Activated CD4-positive, alpha-beta T cell treated with anti-CD3 and anti-CD28 coated beads, Interleukin-2, amount 10 ng/mL, durations not matched to agents 7 days and 5 days (primary cell): ENCODE results near the gene ANKRD22. TPM values are rescaled to one million over a fixed set of nuclear protein-coding genes. Genes with fewer than 3 reads are reported as not detected.
A peak's percentile ranks its signal among the peaks of the same experiment; 100 is the strongest.

Source experiments
- CTCF ChIA-PET: fragments of 350-600 bp; sonication (Branson Sonifier 250); formaldehyde crosslinking; loops from one replicate; lab custom pipeline; 2021; ENCODE audit warnings: antibody characterized with exemption; lab: Charles Lee
- POLR2A ChIA-PET: fragments of 350-600 bp; sonication (Branson Sonifier 250); formaldehyde crosslinking; loops from one replicate; lab custom pipeline; 2021; ENCODE audit warnings: antibody characterized with exemption; lab: Charles Lee
- DNase-seq: peaks from one replicate; pipeline ENCODE4 v3.0.0-alpha.2; 2020
- H3K27ac Mint-ChIP-seq: one replicate; pipeline ENCODE4 v1.8.0; 2021; ENCODE audit warnings: mild to moderate bottlenecking, moderate library complexity, mixed read lengths
- H3K27me3 Mint-ChIP-seq: one replicate; pipeline ENCODE4 v1.8.0; 2021; ENCODE audit warnings: mixed read lengths
- H3K36me3 Mint-ChIP-seq: one replicate; pipeline ENCODE4 v1.8.0; 2021; ENCODE audit warnings: low read depth, mixed read lengths
- H3K4me1 Mint-ChIP-seq: one replicate; pipeline ENCODE4 v1.8.0; 2021; ENCODE audit warnings: mixed read lengths
- H3K4me3 Mint-ChIP-seq: one replicate; pipeline ENCODE4 v1.8.0; 2021; ENCODE audit warnings: mild to moderate bottlenecking, moderate library complexity, mixed read lengths
- H3K9me3 Mint-ChIP-seq: one replicate; pipeline ENCODE4 v1.8.0; 2021; ENCODE audit warnings: mixed read lengths
- total RNA-seq, 2 experiments: library from RNA; stranded (reverse); gene quantifications; one replicate each; pipeline ENCODE4 v1.2.3, GENCODE V29; 2021

ANKRD22 gene
- total RNA-seq, 2 experiments from 2014 or later, result 0.17 to 0.48 TPM

GRCh38 chr10:88830643-88831268 lies 20.9 kb downstream of the ANKRD22 start:
- H3K36me3 Mint-ChIP-seq, result peaks cover 22% of the 10 kb centered on the region
- no peaks in the 10 kb centered on the region for H3K27me3 Mint-ChIP-seq
- peaks cover 69% of the 10 kb centered on the region for H3K4me1 Mint-ChIP-seq
- no peak for DNase-seq
- ChIA-PET POLR2A (no interaction called here), CTCF (interaction anchor here (1.2 to 2.6 kb wide), 3 partner anchors 10 to 104 kb away, joined by 3 to 11 read pairs (median 4); no protein-coding TSS in a partner anchor)
- peaks cover 18% of the 10 kb centered on the region for H3K9me3 Mint-ChIP-seq
- H3K27ac Mint-ChIP-seq, result no peak overlapping the region
- H3K4me3 Mint-ChIP-seq, result no peak overlapping the region

GRCh38 chr10:88828310-88828709 lies 23.3 kb downstream of the ANKRD22 start:
- DNase-seq, result no peak
- Mint-ChIP-seq H3K27ac (no peak overlapping the region), H3K4me1 (peaks cover 81% of the 10 kb centered on the region), H3K9me3 (peaks cover 24% of the 10 kb centered on the region), H3K27me3 (no peaks in the 10 kb centered on the region), H3K36me3 (peaks cover 24% of the 10 kb centered on the region), H3K4me3 (no peak overlapping the region)
- CTCF ChIA-PET, result interaction anchor here (0.7 to 2.3 kb wide), 6 partner anchors 8 to 201 kb away, joined by 3 to 15 read pairs (median 3); no protein-coding TSS in a partner anchor
- POLR2A ChIA-PET, result no interaction called here

- POLR2A ChIA-PET, result no interaction called here
- no peak overlapping the region for H3K27ac Mint-ChIP-seq
- DNase-seq, result no peak
- CTCF ChIA-PET, result interaction anchor here (1.1 to 2.3 kb wide), 8 partner anchors 9 to 202 kb away, joined by 3 to 15 read pairs (median 3); no protein-coding TSS in a partner anchor
- peaks cover 79% of the 10 kb centered on the region for H3K4me1 Mint-ChIP-seq
- H3K27me3 Mint-ChIP-seq, result no peaks in the 10 kb centered on the region
- H3K9me3 Mint-ChIP-seq, result peaks cover 28% of the 10 kb centered on the region
- H3K4me3 Mint-ChIP-seq, result no peak overlapping the region
- H3K36me3 Mint-ChIP-seq, result peaks cover 27% of the 10 kb centered on the region
Observed at GRCh38 chr10:88827671-88828070, 24.0 kb downstream of the ANKRD22 start.

- H3K9me3 Mint-ChIP-seq, result peaks cover 23% of the 10 kb centered on the region
- H3K36me3 Mint-ChIP-seq, result peaks cover 28% of the 10 kb centered on the region
- no peaks in the 10 kb centered on the region for H3K27me3 Mint-ChIP-seq
- DNase-seq, result no peak
- H3K4me1 Mint-ChIP-seq, result peaks cover 74% of the 10 kb centered on the region
- CTCF ChIA-PET, result interaction anchor here (1.0 to 2.3 kb wide), 5 partner anchors 10 to 108 kb away, joined by 3 to 15 read pairs (median 3); no protein-coding TSS in a partner anchor
- H3K27ac Mint-ChIP-seq, result peak overlapping the region; percentile 94
- H3K4me3 Mint-ChIP-seq, result no peak overlapping the region
- POLR2A ChIA-PET, result no interaction called here
Observed at GRCh38 chr10:88826388-88826787, 25.3 kb downstream of the ANKRD22 start.

GRCh38 chr10:88820748-88821401 lies 30.8 kb downstream of the ANKRD22 start:
- Mint-ChIP-seq H3K27ac (no peak overlapping the region), H3K4me3 (no peak overlapping the region), H3K36me3 (peaks cover 11% of the 10 kb centered on the region), H3K4me1 (peaks cover 45% of the 10 kb centered on the region), H3K9me3 (peaks cover 9% of the 10 kb centered on the region), H3K27me3 (no peaks in the 10 kb centered on the region)
- CTCF ChIA-PET, result interaction anchor here (0.6 to 3.9 kb wide), 3 partner anchors 10 to 172 kb away, joined by 3 to 17 read pairs (median 4); no protein-coding TSS in a partner anchor
- POLR2A ChIA-PET, result no interaction called here
- no peak for DNase-seq

GRCh38 chr10:88819290-88819689 lies 32.4 kb downstream of the ANKRD22 start:
- CTCF ChIA-PET, result no interaction called here
- DNase-seq, result no peak
- peaks cover 9% of the 10 kb centered on the region for H3K9me3 Mint-ChIP-seq
- POLR2A ChIA-PET, result no interaction called here
- H3K27me3 Mint-ChIP-seq, result no peaks in the 10 kb centered on the region
- no peak overlapping the region for H3K27ac Mint-ChIP-seq
- H3K4me3 Mint-ChIP-seq, result no peak overlapping the region
- H3K4me1 Mint-ChIP-seq, result peaks cover 41% of the 10 kb centered on the region
- H3K36me3 Mint-ChIP-seq, result peaks cover 9% of the 10 kb centered on the region

- H3K27ac Mint-ChIP-seq, result no peak overlapping the region
- peaks cover 7% of the 10 kb centered on the region for H3K27me3 Mint-ChIP-seq
- peaks cover 31% of the 10 kb centered on the region for H3K4me1 Mint-ChIP-seq
- H3K4me3 Mint-ChIP-seq, result no peak overlapping the region
- no peaks in the 10 kb centered on the region for H3K9me3 Mint-ChIP-seq
- peaks cover 1% of the 10 kb centered on the region for H3K36me3 Mint-ChIP-seq
- CTCF ChIA-PET, result interaction anchor here (0.7 kb wide), 1 partner anchor 85 kb away, joined by 3 read pairs; no protein-coding TSS in a partner anchor
- DNase-seq, result no peak
- POLR2A ChIA-PET, result no interaction called here
Observed at GRCh38 chr10:88813200-88813599, 38.4 kb downstream of the ANKRD22 start.

- H3K36me3 Mint-ChIP-seq, result no peaks in the 10 kb centered on the region
- CTCF ChIA-PET, result interaction anchor here (0.6 to 1.3 kb wide), 9 partner anchors 13 to 294 kb away, joined by 3 to 7 read pairs (median 3); no protein-coding TSS in a partner anchor
- POLR2A ChIA-PET, result no interaction called here
- peak; percentile 51 for DNase-seq
- H3K9me3 Mint-ChIP-seq, result no peaks in the 10 kb centered on the region
- no peak overlapping the region for H3K4me3 Mint-ChIP-seq
- H3K4me1 Mint-ChIP-seq, result peaks cover 17% of the 10 kb centered on the region
- H3K27me3 Mint-ChIP-seq, result peaks cover 12% of the 10 kb centered on the region
- no peak overlapping the region for H3K27ac Mint-ChIP-seq
Observed at GRCh38 chr10:88810196-88810961, 41.3 kb downstream of the ANKRD22 start.

GRCh38 chr10:88809621-88810020 lies 42.0 kb downstream of the ANKRD22 start:
- no peak for DNase-seq
- POLR2A ChIA-PET, result no interaction called here
- H3K9me3 Mint-ChIP-seq, result no peaks in the 10 kb centered on the region
- H3K36me3 Mint-ChIP-seq, result no peaks in the 10 kb centered on the region
- H3K27me3 Mint-ChIP-seq, result peaks cover 15% of the 10 kb centered on the region
- peaks cover 11% of the 10 kb centered on the region for H3K4me1 Mint-ChIP-seq
- CTCF ChIA-PET, result interaction anchor here (1.0 to 1.3 kb wide), 3 partner anchors 13 to 17 kb away, joined by 3 read pairs; no protein-coding TSS in a partner anchor
- no peak overlapping the region for H3K27ac Mint-ChIP-seq
- H3K4me3 Mint-ChIP-seq, result no peak overlapping the region

- CTCF ChIA-PET, result interaction anchor here (1.1 kb wide), 1 partner anchor 31 kb away, joined by 3 read pairs; no protein-coding TSS in a partner anchor
Observed at GRCh38 chr10:88805924-88806323, 45.7 kb downstream of the ANKRD22 start.

GRCh38 chr10:88805361-88805760 lies 46.3 kb downstream of the ANKRD22 start:
- H3K36me3 Mint-ChIP-seq, result no peaks in the 10 kb centered on the region
- no peaks in the 10 kb centered on the region for H3K9me3 Mint-ChIP-seq
- peaks cover 6% of the 10 kb centered on the region for H3K4me1 Mint-ChIP-seq
- no peak overlapping the region for H3K27ac Mint-ChIP-seq
- DNase-seq, result no peak
- CTCF ChIA-PET, result interaction anchor here (1.1 kb wide), 1 partner anchor 31 kb away, joined by 3 read pairs; no protein-coding TSS in a partner anchor
- H3K27me3 Mint-ChIP-seq, result peaks cover 32% of the 10 kb centered on the region
- H3K4me3 Mint-ChIP-seq, result no peak overlapping the region
- POLR2A ChIA-PET, result no interaction called here

More at GRCh38 chr10:88805924-88806323, 45.7 kb downstream of the ANKRD22 start:
- H3K4me1 Mint-ChIP-seq, result peaks cover 10% of the 10 kb centered on the region
- no peak overlapping the region for H3K27ac Mint-ChIP-seq
- POLR2A ChIA-PET, result no interaction called here
- H3K36me3 Mint-ChIP-seq, result no peaks in the 10 kb centered on the region
- DNase-seq, result no peak
- H3K27me3 Mint-ChIP-seq, result peaks cover 27% of the 10 kb centered on the region
- no peaks in the 10 kb centered on the region for H3K9me3 Mint-ChIP-seq
- H3K4me3 Mint-ChIP-seq, result no peak overlapping the region

- no peak overlapping the region for H3K4me3 Mint-ChIP-seq
- no peak for DNase-seq
Observed at GRCh38 chr10:88804083-88804812, 47.4 kb downstream of the ANKRD22 start.

More at GRCh38 chr10:88804083-88804812, 47.4 kb downstream of the ANKRD22 start:
- no peaks in the 10 kb centered on the region for H3K36me3 Mint-ChIP-seq
- H3K4me1 Mint-ChIP-seq, result no peaks in the 10 kb centered on the region
- peaks cover 36% of the 10 kb centered on the region for H3K27me3 Mint-ChIP-seq
- ChIA-PET CTCF (no interaction called here), POLR2A (no interaction called here)
- no peaks in the 10 kb centered on the region for H3K9me3 Mint-ChIP-seq
- no peak overlapping the region for H3K27ac Mint-ChIP-seq
